DMS 273 treated with DMSO at 0.1 percent for 48 hours (cell line): ENCODE data around the gene BRI3.

Experiments
- DNase-seq: peaks from one replicate; lab custom pipeline; 2025; lab: John Stamatoyannopoulos, UW

The BRI3 gene

GRCh38 chr7:98252425-98253054 is 28.9 kb upstream of the BRI3 start:
- no peak for DNase-seq

- no peak for DNase-seq
Observed at GRCh38 chr7:98254516-98254915, 27.0 kb upstream of the BRI3 start.

DNA sequence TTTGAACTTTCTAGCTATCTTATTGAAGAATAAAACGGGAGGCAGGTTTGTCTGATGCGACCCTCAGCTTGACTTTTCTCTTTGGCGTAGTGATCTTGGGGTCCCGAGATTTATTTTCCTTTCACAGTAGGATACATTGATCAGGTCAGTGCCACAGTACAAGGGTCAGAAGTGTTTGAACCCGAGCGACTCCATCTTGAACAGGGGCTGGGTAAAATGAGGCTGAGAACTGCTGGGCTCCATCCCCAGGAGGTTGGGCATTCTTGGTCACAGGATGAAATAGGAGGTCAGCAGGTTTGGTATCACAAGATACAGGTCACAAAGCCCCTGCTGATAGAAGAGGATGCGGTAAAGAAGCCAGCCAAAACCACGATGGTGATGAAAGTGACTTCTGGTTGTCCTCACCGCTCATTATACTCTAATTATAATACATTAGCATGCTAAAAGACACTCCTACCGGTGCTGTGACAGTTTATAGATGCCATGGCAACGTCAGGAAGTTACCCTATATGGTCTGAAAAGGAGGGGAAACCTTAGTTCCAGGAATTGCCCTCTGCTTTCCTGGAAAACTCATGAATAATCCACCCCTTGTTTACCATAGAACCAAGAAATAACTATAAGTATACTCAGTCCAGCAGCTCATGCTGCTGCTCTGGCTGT is 26.4 kb upstream of the BRI3 start:
- DNase-seq: peak; percentile 20

DNA sequence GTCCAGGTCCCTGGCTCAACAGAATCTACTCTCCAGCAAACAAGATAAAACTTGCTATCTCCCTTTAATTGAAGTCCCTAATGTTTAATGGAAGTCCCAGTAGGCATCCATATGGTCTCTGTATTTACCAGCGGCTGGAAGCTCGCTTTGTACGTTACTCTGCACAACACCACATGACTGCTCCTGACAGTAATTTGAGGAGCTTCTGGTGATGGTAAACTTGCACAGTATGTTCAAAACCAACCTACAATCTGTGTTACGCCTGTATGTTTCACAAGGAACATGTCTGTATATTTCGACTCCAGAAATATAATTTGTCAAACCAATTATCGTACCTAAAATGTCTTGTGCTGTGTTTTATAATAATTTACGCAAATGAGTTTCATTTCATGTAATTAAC is 25.1 kb upstream of the BRI3 start:
- peak; percentile 98 for DNase-seq

- no peak for DNase-seq
Observed at GRCh38 chr7:98257701-98258100, 23.8 kb upstream of the BRI3 start.

GRCh38 chr7:98265841-98266271 is 15.6 kb upstream of the BRI3 start:
- no peak for DNase-seq

DNA sequence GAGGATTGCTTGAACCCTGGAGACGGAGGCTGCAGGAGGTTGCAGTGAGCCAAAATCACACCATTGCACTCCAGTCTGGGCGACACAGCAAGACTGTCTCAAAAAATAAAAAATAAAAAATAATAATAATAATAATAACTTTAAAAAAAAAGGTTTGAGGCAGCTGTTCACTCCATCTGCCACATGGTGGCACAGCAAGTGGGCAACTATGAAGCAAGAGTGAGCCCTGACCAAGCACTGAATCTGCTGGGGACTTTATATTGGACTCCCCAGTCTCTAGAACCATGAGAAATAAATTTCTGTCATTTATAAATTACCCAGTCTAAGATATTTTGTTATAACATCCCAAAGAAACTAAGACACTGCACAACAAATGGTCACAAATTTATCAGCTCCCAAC is 14.6 kb upstream of the BRI3 start:
- DNase-seq: no peak

- DNase-seq: no peak
Observed at GRCh38 chr7:98267303-98267702, 14.2 kb upstream of the BRI3 start.

DNA sequence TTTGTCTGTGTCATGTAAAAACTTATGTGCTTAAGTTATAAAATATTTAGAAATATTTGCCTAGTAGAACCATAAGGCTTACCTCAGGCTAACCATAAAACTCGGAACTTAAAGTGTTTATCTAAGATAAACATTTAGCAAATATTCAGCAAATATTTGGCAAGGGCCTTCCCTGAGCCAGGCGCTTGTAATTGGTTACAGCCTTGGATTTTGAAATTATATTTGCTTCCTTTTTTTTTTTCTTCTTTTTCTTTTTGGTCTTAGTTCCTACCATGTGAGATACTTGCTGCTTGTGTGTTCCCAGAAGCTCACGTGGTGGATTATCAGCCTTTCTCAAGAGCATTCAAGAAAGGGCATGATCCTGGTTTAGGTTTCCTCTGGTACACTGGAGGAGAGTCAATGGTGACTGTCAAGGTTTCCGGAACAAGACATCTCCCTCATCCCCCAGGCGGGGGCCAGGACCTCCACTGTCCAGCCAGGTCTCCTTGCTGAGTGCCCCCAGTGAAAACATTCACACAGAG is 5.2 kb upstream of the BRI3 start:
- no peak for DNase-seq

DNA sequence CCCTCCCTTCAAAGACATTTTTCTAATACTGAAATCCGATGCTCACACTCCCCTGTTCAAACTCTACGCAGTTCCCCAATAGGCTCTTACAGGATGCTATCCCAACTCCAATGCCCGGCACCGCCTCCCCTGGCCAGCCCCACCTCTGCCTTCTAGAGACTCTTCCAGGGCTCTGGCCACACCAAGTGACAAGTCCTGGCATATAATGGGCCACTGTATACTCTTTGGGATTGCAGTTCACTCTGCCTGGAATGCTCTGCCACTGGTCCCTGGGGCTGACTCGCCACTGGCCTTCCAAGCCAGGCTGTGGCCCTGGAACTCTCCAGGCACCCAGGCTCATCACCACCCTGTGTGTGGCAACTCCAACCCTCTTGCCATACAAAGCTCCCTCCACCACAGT is 3.1 kb upstream of the BRI3 start:
- no peak for DNase-seq

DNA sequence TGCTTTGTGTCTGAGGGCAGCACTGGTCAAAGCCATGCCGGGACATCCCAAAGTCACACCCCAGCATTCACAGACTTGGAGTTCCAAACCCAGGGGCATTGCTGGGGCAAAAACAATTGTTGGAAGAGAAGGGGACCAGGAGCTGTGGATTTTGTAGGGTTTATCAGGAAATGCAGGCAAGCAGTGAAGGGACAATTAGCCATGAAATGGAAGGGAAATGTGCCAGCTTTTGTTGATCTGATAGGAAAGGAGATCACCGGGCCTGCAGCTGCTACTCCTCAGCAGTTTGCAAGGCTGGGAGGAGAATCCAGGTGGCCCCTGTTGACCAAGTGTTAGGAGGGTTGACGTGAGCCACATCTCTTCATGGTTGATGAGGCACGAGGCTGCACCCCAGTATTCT is 2.5 kb upstream of the BRI3 start:
- DNase-seq: peak; percentile 22

DNA sequence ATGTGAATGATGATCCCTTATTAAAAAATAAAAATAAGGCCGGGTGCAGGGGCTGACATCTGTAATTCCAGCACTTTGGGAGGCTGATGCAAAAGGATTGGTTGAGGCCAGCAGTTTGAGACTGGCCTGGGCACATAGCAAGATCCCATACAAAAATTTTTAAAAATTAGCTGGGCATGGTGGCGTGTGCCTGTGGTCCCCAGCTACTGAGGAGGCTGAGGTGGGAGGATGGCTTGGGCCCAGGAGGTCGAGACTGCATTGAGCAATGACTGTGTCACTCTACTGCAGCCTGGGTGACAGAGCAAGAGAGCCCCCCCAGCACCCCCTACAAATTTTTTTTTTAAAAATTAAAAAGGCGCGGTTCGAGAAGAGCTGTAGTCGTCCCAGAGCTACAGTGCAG is 1.2 kb upstream of the BRI3 start:
- DNase-seq: no peak

GRCh38 chr7:98281757-98282606 is 496 bp downstream of the BRI3 start:
- no peak for DNase-seq

- no peak for DNase-seq
Observed at GRCh38 chr7:98282703-98283102, 1.2 kb downstream of the BRI3 start.

- no peak for DNase-seq
Observed at GRCh38 chr7:98283127-98283886, 1.8 kb downstream of the BRI3 start.

DNA sequence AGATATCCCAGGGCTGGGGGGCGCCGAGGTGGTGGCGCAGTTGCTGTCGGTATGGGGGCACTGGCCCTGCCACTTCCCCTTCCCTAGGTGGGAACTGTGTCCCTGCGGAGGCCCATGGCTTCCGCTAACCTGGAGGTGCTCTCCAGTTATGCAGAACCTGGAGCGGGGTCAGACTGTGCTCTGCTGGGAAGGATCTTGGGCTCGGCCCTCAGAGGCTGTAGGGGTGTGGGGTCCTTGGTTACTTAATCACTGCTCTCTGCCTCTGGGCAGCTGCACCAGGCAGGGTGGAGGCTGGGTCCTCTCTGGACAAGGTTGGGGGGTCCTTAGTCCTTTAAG is 2.4 kb downstream of the BRI3 start:
- DNase-seq: no peak

GRCh38 chr7:98284335-98285036 is 3.0 kb downstream of the BRI3 start:
- no peak for DNase-seq

- no peak for DNase-seq
Observed at GRCh38 chr7:98285157-98286092, 3.9 kb downstream of the BRI3 start.

DNA sequence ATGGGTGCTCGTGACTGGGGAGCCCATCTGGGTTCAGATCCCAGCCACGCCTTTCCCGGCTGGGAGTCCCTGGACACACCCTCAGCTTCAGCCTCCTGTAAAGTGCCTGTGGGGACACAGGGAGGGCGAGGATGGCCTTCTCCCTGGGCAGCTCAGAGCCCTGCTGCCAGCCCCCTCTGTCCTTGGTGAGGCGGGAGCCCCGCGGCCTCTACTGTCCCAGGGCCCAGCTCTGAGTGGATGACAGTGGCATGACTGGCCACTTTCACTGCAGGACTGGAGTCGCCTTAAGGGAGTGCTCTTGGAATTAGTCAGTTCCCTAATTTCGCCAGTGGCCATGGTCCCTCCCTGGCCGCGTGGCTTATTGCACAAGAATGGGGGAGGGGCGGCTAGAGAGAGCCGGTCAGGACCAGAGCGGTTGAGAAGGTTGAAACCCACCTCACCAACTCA is 4.6 kb downstream of the BRI3 start:
- DNase-seq: no peak

GRCh38 chr7:98286701-98287485 is 5.4 kb downstream of the BRI3 start:
- DNase-seq: no peak
